SK-N-MC (cell line): ENCODE measurements around the gene SLC26A2.

Experiments
- DNase-seq: peaks from one replicate; pipeline ENCODE4 v3.0.0-alpha.2; 2011; ENCODE audit warnings: low read depth, low spot score
- H3K27ac ChIP-seq: fragments of 200-600 bp; sonication (generic); 2 replicates; pipeline ENCODE4 v1.5.1; 2016; ENCODE audit warnings: mixed run types
- H3K36me3 ChIP-seq: fragments of 200-600 bp; sonication (generic); 2 replicates; pipeline ENCODE4 v1.6.1; 2017; ENCODE audit warnings: antibody characterized with exemption, low read length, mixed read lengths; ENCODE audit not compliant: insufficient read depth
- H3K4me3 ChIP-seq: fragments of 200-600 bp; sonication (generic); 2 replicates; pipeline ENCODE4 v1.5.1; 2016
- H3K9ac ChIP-seq: fragments of 200-600 bp; sonication (generic); 2 replicates; pipeline ENCODE4 v1.8.0; 2017; ENCODE audit warnings: mixed run types, mixed read lengths; ENCODE audit not compliant: insufficient read length
- H3K9me3 ChIP-seq: fragments of 200-600 bp; sonication (generic); 2 replicates; pipeline ENCODE4 v1.6.1; 2017; ENCODE audit warnings: low read depth, mild to moderate bottlenecking, antibody characterized with exemption, low read length, moderate library complexity, mixed read lengths
- EZH2 ChIP-seq: fragments of 200-600 bp; sonication (generic); IDR thresholded peaks from one replicate; pipeline ENCODE4 v1.6.1; 2017; ENCODE audit warnings: antibody characterized with exemption
- FOXP2 ChIP-seq: optimal IDR thresholded peaks from 2 replicates; pipeline ENCODE3; 2011; ENCODE audit warnings: mild to moderate bottlenecking, moderate library complexity; ENCODE audit not compliant: insufficient read depth; ENCODE audit errors: extremely low read length, control extremely low read depth
- POLR2AphosphoS5 ChIP-seq: IDR thresholded peaks from 2 replicates; pipeline ENCODE4 v1.6.1; 2012; ENCODE audit warnings: mild to moderate bottlenecking, low read depth, low read length, borderline replicate concordance

The SLC26A2 gene

DNA sequence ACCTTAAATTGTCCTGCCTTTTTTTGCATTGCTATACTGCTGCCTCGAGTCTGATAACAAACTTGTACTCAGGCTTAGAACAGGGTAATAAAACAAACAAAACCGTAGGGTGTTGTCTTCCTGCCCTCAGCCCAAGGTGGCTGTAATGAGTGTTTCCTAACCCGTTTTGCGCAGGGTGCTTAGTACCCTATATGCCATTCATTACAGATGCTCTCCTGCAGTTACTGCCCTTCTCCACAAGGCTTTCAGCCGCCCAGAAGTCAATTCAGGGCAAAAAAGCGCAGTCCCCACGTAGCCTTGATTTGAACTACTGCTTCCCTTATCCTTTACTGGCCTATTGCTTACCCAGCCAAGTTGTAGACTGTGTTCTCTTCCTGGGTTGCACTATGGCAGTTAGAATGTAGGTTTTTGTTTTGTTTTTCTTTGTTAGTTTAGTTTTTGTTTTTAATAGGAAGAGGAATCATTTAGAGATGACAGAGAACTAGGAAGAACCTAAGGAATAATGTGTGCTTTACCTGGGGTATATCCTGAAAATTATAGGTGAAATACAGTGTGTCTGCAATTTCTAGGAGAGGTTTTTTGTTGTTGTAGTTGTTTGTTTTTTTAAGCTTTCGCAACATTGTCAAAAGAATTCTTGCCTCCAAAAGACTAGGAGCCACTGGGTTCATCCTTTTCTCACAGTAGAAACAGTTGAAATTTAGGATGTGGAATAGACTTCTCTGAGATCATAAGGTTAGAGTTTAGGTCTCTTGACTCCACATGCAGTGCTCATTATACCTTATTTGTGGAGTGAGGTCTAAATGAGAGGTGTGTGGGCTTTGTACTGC is 41.3 kb downstream of the SLC26A2 start:
- Histone ChIP-seq H3K9me3 (no peaks in the 10 kb centered on the region), H3K4me3 (peak overlapping the region; percentile 98), H3K27ac (no peak overlapping the region), H3K36me3 (peaks cover 22% of the 10 kb centered on the region), H3K9ac (peak overlapping the region; percentile 95)
- no peak for DNase-seq
- TF ChIP-seq POLR2AphosphoS5 (no peak), FOXP2 (no peak), EZH2 (no peak)

DNA sequence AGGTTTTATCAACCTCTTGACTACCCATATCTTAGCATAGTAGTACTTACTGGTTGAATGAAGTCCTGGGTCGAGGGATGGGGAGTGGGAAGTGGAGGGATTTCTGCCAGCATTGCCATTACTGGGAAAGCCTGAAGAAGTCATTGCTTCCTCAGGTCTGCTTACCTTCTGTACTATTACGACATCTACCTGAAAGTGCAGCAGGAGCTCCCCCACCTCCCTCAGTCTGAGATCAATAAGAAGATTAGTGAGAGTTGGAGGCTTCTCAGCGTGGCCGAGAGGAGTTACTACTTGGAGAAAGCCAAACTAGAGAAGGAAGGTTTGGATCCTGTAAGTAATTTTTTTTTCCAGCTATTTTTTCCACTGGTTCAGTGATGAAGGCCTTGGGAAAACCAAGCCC is 45.8 kb downstream of the SLC26A2 start:
- DNase-seq = no peak
- H3K9me3 ChIP-seq = no peaks in the 10 kb centered on the region
- H3K27ac ChIP-seq = no peak overlapping the region
- H3K36me3 ChIP-seq = peaks cover 52% of the 10 kb centered on the region
- TF ChIP-seq POLR2AphosphoS5 = no peak
- no peak for TF ChIP-seq EZH2
- no peak for TF ChIP-seq FOXP2
- H3K9ac ChIP-seq = no peak overlapping the region
- H3K4me3 ChIP-seq = no peak overlapping the region

DNA sequence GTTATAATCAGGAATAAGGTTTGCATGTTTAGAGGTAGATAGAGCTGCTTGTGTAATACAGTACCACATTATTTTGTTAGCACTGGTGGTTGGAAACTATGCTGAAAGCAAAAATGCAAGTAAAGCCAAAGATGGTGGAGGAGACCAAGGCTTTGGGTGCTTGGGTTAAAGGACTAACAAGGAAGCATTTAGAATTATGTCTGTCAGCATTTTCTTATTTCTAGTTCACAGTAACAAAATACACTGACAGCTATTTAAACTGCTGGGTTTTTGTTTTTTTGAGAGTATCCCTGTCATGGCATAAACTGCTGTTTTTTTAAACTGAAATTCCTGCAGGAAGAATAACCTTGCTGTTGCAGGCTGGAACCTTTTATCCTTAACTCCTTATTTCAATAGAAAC is 46.5 kb downstream of the SLC26A2 start:
- Histone ChIP-seq H3K36me3 (peaks cover 57% of the 10 kb centered on the region), H3K9ac (no peak overlapping the region), H3K9me3 (no peaks in the 10 kb centered on the region), H3K27ac (no peak overlapping the region), H3K4me3 (no peak overlapping the region)
- DNase-seq = no peak
- TF ChIP-seq POLR2AphosphoS5 = no peak
- no peak for TF ChIP-seq FOXP2
- TF ChIP-seq EZH2 = no peak

DNA sequence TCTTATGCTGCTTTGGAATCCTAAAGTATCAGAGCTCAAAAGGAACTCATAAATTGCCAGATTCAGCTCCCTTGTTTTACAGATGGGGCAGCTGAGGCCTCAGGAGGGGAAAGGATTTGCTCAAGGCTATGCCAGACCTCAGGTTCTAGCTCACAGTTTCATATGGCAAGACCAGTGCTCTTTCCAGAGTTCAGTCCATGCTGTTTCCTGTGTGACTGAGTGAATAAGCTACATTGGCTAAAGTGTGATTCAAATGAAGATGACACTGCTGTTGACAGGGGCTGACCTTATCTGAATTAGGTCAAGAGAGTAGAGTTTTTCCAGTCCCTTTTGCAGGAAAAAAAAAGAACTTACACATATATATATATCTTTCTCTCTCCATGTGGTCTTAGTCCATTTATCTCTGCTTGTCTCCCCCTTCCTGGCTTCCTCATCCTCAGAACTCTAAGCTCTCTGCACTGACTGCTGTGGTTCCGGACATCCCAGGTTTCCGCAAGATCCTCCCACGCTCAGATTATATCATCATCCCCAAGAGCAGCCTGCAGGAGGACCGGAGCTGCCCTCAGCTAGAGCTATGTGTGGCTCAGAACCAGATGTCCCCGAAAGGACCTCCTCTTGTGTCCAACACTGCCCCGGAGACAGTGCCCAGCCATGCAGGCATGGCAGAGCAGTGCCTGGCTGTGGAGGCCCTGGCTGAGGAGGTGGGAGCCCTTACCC is 49.3 kb downstream of the SLC26A2 start:
- H3K9ac ChIP-seq = no peak overlapping the region
- no peak for DNase-seq
- TF ChIP-seq FOXP2 (no peak), EZH2 (no peak), POLR2AphosphoS5 (no peak)
- H3K36me3 ChIP-seq = peaks cover 80% of the 10 kb centered on the region
- no peak overlapping the region for H3K27ac ChIP-seq
- no peaks in the 10 kb centered on the region for H3K9me3 ChIP-seq
- no peak overlapping the region for H3K4me3 ChIP-seq

DNA sequence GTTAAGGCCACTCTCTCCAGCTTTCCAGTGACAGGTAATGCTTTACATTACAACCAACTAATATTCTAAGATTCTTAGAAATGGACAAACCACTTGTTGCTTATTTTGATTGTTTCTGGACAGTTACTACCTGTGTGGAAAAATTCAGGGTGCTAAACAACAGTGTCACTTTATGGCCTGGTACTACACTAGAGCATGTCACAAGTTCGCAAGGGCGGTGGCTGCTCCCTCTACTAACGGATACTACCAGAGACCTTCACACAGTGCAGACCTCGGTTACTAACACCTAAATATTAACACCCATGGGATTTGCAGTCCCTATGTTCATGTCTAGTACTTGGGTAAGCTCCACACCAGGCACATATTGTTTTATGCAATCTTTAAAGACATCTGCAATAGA is 53.4 kb downstream of the SLC26A2 start:
- H3K4me3 ChIP-seq = no peak overlapping the region
- no peak overlapping the region for H3K27ac ChIP-seq
- no peak for TF ChIP-seq FOXP2
- TF ChIP-seq EZH2 = no peak
- no peak for TF ChIP-seq POLR2AphosphoS5
- H3K9me3 ChIP-seq = peaks cover 3% of the 10 kb centered on the region; the same call in 1 of the 2 replicates
- H3K36me3 ChIP-seq = peaks cover 96% of the 10 kb centered on the region
- no peak overlapping the region for H3K9ac ChIP-seq
- no peak for DNase-seq

DNA sequence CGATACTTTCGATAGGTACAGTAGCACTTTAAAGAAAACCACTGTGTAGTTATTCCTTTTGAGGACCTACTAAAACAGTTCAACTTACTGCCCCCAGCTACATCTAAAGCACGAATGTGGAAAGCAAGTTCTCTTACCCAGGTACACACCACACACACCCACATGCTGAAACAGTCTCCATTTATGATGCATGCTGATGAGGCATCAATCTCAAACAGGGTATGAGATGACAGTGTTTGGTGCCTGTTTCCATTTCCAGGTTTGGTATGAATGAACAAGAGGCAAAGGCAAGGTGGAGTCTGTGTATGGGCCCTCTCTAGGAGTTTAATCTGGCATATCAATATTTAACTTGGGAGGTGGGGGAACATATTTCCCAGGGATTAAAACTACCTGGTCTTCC is 53.9 kb downstream of the SLC26A2 start:
- peaks cover 96% of the 10 kb centered on the region for H3K36me3 ChIP-seq

DNA sequence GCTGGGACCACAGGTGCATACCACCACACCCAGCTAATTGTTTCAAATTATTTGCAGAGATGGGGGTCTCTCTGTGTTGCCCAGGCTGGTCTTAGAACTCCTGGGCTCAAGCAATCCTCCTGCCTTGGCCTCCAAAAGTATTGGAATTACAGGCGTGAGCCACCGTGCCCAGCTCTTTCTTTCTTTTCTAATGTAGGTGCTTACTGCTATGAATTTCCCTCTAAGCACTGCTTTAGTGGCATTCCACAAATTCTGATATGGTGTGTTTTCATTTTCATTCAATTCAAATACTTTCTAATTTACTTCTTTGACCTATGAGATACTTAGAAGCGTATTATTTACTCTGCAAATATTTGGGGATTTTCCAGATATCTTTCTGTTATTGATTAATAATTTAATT is 54.9 kb downstream of the SLC26A2 start:
- Histone ChIP-seq H3K4me3 (no peak overlapping the region), H3K36me3 (peaks cover 96% of the 10 kb centered on the region)

More for the DNA sequence above, 53.9 kb downstream of the SLC26A2 start:
- DNase-seq = no peak
- Histone ChIP-seq H3K4me3 (no peak overlapping the region), H3K27ac (no peak overlapping the region), H3K9me3 (peaks cover 3% of the 10 kb centered on the region; the same call in 1 of the 2 replicates), H3K9ac (no peak overlapping the region)
- no peak for TF ChIP-seq FOXP2
- no peak for TF ChIP-seq EZH2
- no peak for TF ChIP-seq POLR2AphosphoS5

DNA sequence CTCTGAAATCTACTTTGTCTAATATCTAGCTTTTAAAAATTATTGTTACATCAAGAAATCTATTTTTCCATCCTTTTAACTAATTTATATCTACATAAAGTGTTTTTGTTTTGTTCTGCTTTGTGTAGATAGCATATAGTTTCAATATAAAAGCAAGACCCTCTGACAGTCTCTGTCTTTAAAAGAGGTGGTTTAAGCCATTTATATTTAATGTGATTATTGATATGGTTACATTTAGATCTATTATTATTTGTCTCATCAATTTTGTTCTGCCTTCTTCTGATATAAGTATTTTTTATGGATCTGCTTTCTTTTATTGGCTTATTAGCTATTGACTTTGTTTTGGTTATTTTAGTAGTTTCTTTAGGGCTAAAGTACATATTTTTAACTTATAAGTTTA is 56.0 kb downstream of the SLC26A2 start:
- H3K4me3 ChIP-seq = no peak overlapping the region
- TF ChIP-seq FOXP2 = no peak
- TF ChIP-seq EZH2 = no peak
- no peak for TF ChIP-seq POLR2AphosphoS5
- no peak overlapping the region for H3K27ac ChIP-seq
- H3K9ac ChIP-seq = no peak overlapping the region
- H3K36me3 ChIP-seq = peaks cover 97% of the 10 kb centered on the region
- peaks cover 3% of the 10 kb centered on the region; the same call in 1 of the 2 replicates for H3K9me3 ChIP-seq
- DNase-seq = no peak

More for the DNA sequence above, 54.9 kb downstream of the SLC26A2 start:
- H3K27ac ChIP-seq = no peak overlapping the region
- H3K9me3 ChIP-seq = peaks cover 3% of the 10 kb centered on the region; the same call in 1 of the 2 replicates
- TF ChIP-seq EZH2 (no peak), POLR2AphosphoS5 (no peak), FOXP2 (no peak)
- DNase-seq = no peak
- no peak overlapping the region for H3K9ac ChIP-seq
